ENCODE measurements around the gene ANLN.
A peak's percentile ranks its signal among the peaks of the same experiment; 100 is the strongest.

ANLN gene

DNA sequence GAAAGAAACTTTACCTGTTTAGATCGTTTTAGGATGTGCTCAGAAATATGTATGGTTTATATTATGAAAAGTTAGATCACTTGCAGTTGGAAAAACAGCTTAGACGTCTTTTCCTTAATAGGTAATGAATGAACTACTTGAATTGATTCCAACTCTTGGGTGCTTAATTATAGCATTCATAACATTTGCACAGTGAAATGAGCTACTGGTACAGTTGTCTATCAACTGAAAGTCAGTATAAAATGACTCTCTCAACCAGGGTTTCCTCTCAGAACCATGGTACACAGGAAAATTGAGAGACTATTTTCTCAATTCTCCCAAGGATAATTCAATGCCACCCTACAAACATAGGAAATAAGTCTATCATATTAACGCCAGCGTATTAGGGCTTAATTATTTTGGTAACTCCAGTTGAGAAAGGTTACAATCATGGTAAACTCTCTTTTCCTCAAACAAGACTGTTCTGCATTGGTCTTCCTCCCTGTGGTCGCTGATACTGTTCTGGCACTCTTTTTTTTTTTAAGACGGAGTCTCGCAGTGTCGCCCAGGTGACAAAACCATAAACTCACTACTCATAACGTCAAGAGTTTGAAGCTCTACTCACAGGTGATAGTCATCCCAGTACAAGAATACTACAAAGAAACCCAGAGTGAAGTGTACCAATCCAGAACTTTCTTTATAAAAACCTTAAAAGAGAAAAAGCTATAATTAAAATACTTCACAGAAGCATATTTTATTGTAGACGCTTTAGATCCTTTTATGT, 2.0 kb downstream of the ANLN start:
- Histone ChIP-seq H3K27ac (ENCODE audit: low read depth, low read length) (peak overlapping the region; percentile 80), H4K20me1 (ENCODE audit: low read depth, low read length) (peaks cover 5% of the 10 kb centered on the region), H2AFZ (ENCODE audit: low read depth, low read length, severe bottlenecking) (no peak overlapping the region)

DNA sequence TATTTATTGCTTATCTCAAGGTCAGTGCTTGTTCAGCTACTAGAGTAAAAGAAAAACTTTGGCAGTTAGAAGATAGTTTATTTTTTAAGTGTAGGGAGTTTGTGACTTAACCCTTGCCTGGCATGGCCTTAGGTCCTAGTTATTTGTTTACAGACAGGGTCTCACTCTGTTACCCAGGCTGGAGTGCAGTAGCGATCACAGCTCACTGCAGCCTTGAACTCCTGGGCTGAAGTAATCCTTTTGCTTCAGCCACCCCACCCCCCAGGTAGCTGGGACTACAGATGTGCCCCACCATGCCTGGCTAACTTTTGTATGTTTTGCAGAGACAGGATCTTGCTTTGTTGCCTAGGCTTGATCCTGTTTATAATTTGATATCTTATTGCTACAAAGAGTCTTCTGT, 4.2 kb downstream of the ANLN start:
- H3K27me3 ChIP-seq (ENCODE audit: low read length): no peaks in the 10 kb centered on the region
- peaks cover 18% of the 10 kb centered on the region for H3F3A ChIP-seq (ENCODE audit: insufficient read depth)
- no peak overlapping the region for H3K4me3 ChIP-seq (ENCODE audit: insufficient read depth, low read length, poor library complexity, severe bottlenecking)
- H3K36me3 ChIP-seq (ENCODE audit: low read length): peaks cover 48% of the 10 kb centered on the region
- no peak overlapping the region for H3K27ac ChIP-seq (ENCODE audit: low read depth, low read length)
- peaks cover 90% of the 10 kb centered on the region for H3K79me2 ChIP-seq (ENCODE audit: insufficient read depth, low read length)
- H3K9me2 ChIP-seq (replicated peaks; ENCODE audit: insufficient read depth, low read length): no peaks in the 10 kb centered on the region
- no peaks in the 10 kb centered on the region for H3K9me3 ChIP-seq (ENCODE audit: insufficient read depth, low read length)
- TF ChIP-seq, protein P1, sequence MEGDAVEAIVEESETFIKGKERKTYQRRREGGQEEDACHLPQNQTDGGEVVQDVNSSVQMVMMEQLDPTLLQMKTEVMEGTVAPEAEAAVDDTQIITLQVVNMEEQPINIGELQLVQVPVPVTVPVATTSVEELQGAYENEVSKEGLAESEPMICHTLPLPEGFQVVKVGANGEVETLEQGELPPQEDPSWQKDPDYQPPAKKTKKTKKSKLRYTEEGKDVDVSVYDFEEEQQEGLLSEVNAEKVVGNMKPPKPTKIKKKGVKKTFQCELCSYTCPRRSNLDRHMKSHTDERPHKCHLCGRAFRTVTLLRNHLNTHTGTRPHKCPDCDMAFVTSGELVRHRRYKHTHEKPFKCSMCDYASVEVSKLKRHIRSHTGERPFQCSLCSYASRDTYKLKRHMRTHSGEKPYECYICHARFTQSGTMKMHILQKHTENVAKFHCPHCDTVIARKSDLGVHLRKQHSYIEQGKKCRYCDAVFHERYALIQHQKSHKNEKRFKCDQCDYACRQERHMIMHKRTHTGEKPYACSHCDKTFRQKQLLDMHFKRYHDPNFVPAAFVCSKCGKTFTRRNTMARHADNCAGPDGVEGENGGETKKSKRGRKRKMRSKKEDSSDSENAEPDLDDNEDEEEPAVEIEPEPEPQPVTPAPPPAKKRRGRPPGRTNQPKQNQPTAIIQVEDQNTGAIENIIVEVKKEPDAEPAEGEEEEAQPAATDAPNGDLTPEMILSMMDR (IDR thresholded peaks at IDR 0.05; ENCODE audit: insufficient read depth, low read length, poor library complexity, severe bottlenecking): no peak
- no peak for TF ChIP-seq EZH2phosphoT487 (conservative IDR thresholded peaks at IDR 0.05; ENCODE audit: low read length)
- H3K9ac ChIP-seq (ENCODE audit: low read length): no peak overlapping the region
- peak overlapping the region; percentile 5 for H3K4me2 ChIP-seq (ENCODE audit: low read depth, low read length, poor library complexity, severe bottlenecking)
- H2AFZ ChIP-seq (ENCODE audit: low read depth, low read length, severe bottlenecking): no peak overlapping the region
- peaks cover 5% of the 10 kb centered on the region for H4K20me1 ChIP-seq (ENCODE audit: low read depth, low read length)

More for the DNA sequence above, 2.0 kb downstream of the ANLN start:
- no peaks in the 10 kb centered on the region for H3K9me3 ChIP-seq (ENCODE audit: insufficient read depth, low read length)
- H3K79me2 ChIP-seq (ENCODE audit: insufficient read depth, low read length): peaks cover 70% of the 10 kb centered on the region
- H3F3A ChIP-seq (ENCODE audit: insufficient read depth): peaks cover 30% of the 10 kb centered on the region
- H3K4me3 ChIP-seq (ENCODE audit: insufficient read depth, low read length, poor library complexity, severe bottlenecking): peak overlapping the region; percentile 93
- H3K27me3 ChIP-seq (ENCODE audit: low read length): no peaks in the 10 kb centered on the region
- H3K4me2 ChIP-seq (ENCODE audit: low read depth, low read length, poor library complexity, severe bottlenecking): peak overlapping the region; percentile 83
- peaks cover 30% of the 10 kb centered on the region for H3K36me3 ChIP-seq (ENCODE audit: low read length)
- H3K9me2 ChIP-seq (replicated peaks; ENCODE audit: insufficient read depth, low read length): no peaks in the 10 kb centered on the region
- TF ChIP-seq, protein P1 (IDR thresholded peaks at IDR 0.05; ENCODE audit: insufficient read depth, low read length, poor library complexity, severe bottlenecking): no peak
- TF ChIP-seq EZH2phosphoT487 (conservative IDR thresholded peaks at IDR 0.05; ENCODE audit: low read length): no peak
- peak overlapping the region; percentile 88 for H3K9ac ChIP-seq (ENCODE audit: low read length)

DNA sequence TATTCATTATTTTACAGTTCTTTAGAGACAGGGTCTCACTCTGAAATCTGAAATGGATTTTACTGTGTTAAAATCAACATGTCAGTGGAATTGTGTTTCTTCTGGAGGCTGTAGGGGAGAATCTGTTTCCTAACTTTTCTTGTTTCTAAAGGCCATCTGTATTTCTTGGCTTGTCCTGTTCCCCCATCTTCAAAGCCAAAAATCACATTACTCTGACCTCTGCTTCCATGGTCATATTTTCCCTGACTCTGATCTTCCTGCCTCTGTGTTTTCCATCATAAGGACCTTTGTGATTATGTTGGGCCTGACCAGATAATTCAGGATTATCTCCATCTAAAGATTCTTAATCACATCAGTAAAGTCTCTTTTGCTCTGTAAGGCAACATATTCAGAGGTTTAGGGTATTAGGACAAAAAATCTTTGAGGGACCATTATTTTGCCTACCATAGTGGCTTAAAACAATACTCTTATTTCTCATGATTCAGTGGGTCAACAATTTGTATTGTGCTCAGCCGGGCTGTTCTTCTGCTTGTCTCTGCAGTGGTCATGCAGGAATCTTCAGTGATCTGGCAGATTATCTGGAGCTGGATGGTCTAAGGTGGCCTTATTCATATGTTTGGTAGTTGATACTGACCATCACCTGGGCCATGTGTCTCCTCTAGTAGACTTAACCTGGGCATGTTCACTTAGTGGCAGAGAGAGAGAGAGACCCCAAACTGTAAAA, 5.7 kb downstream of the ANLN start:
- H3K36me3 ChIP-seq (ENCODE audit: low read length): peaks cover 62% of the 10 kb centered on the region
- H3K4me2 ChIP-seq (ENCODE audit: low read depth, low read length, poor library complexity, severe bottlenecking): no peak overlapping the region
- no peaks in the 10 kb centered on the region for H3K27me3 ChIP-seq (ENCODE audit: low read length)
- no peaks in the 10 kb centered on the region for H3K9me3 ChIP-seq (ENCODE audit: insufficient read depth, low read length)
- H4K20me1 ChIP-seq (ENCODE audit: low read depth, low read length): peaks cover 5% of the 10 kb centered on the region
- no peaks in the 10 kb centered on the region for H3K9me2 ChIP-seq (replicated peaks; ENCODE audit: insufficient read depth, low read length)
- no peak overlapping the region for H3K9ac ChIP-seq (ENCODE audit: low read length)
- no peak overlapping the region for H3K4me3 ChIP-seq (ENCODE audit: insufficient read depth, low read length, poor library complexity, severe bottlenecking)
- H3K79me2 ChIP-seq (ENCODE audit: insufficient read depth, low read length): peaks cover 92% of the 10 kb centered on the region
- TF ChIP-seq, protein P1 (IDR thresholded peaks at IDR 0.05; ENCODE audit: insufficient read depth, low read length, poor library complexity, severe bottlenecking): no peak
- TF ChIP-seq EZH2phosphoT487 (conservative IDR thresholded peaks at IDR 0.05; ENCODE audit: low read length): no peak
- peaks cover 16% of the 10 kb centered on the region for H3F3A ChIP-seq (ENCODE audit: insufficient read depth)
- no peak overlapping the region for H3K27ac ChIP-seq (ENCODE audit: low read depth, low read length)
- no peak overlapping the region for H2AFZ ChIP-seq (ENCODE audit: low read depth, low read length, severe bottlenecking)

Data from SU-DHL-6 (cell line).